Peyer's patch (tissue), 4 donors: ENCODE data around the gene CDH3.

Source experiments
- CTCF ChIP-seq, 6 experiments: fragments of 450-650 bp in 4 of 6; fragments of 200-600 bp in 2 of 6; sonication (generic) in 1 of 6; IDR thresholded peaks; one replicate each; pipeline ENCODE4 v1.5.1; 2017 to 2019; ENCODE audit warnings: antibody characterized with exemption in 6 of 6, mild to moderate bottlenecking in 3 of 6, moderate library complexity in 1 of 6
- POLR2A ChIP-seq, 2 donors: fragments of 450-650 bp; IDR thresholded peaks; one replicate each; pipeline ENCODE4 v1.5.1; 2017; ENCODE audit warnings: antibody characterized with exemption in 2 of 2, mild to moderate bottlenecking in 2 of 2, moderate library complexity in 2 of 2

GRCh38 chr16:68700831-68701230, 55.7 kb downstream of the CDH3 start:
- TF ChIP-seq CTCF (IDR thresholded peaks at IDR 0.05) = no peak
- no peak for TF ChIP-seq POLR2A (IDR thresholded peaks at IDR 0.05)
